GM23338 (cell line): ENCODE data around the gene TIAM1. TPM values are rescaled to one million over a fixed set of nuclear protein-coding genes. Genes with fewer than 3 reads are reported as not detected.
A peak's percentile ranks its signal among the peaks of the same experiment; 100 is the strongest.

Source experiments
- ATAC-seq: fragments of 200-7000 bp; cut with Tn5 transposase; 3 replicates; pipeline ENCODE4 v1.9.1; 2020
- DNase-seq: peaks from one replicate; pipeline ENCODE4 v3.0.0-alpha.2; 2015; ENCODE audit warnings: low spot score
- H2AFZ ChIP-seq: fragments of 200-600 bp; sonication (generic); 2 replicates; pipeline ENCODE4 v1.8.0; 2016; ENCODE audit warnings: antibody characterized with exemption, mild to moderate bottlenecking, moderate library complexity
- H3F3A ChIP-seq: fragments of 200-600 bp; sonication (generic); replicated peaks from 2 replicates; pipeline ENCODE4 v1.8.0; 2017; ENCODE audit warnings: antibody characterized with exemption, mixed run types, low read depth
- H3K27ac ChIP-seq: fragments of 200-600 bp; sonication (generic); 2 replicates; pipeline ENCODE4 v1.6.1; 2016; ENCODE audit warnings: low read depth
- H3K27me3 ChIP-seq: fragments of 200-600 bp; sonication (generic); 2 replicates; pipeline ENCODE4 v1.8.0; 2016; ENCODE audit warnings: mild to moderate bottlenecking, mixed run types, moderate library complexity; ENCODE audit not compliant: insufficient read depth
- H3K36me3 ChIP-seq: fragments of 200-600 bp; sonication (generic); 2 replicates; pipeline ENCODE4 v1.8.0; 2016; ENCODE audit warnings: mild to moderate bottlenecking; ENCODE audit not compliant: insufficient read depth
- H3K4me1 ChIP-seq: fragments of 200-600 bp; sonication (generic); 2 replicates; pipeline ENCODE4 v1.8.0; 2016; ENCODE audit warnings: mild to moderate bottlenecking, moderate library complexity; ENCODE audit not compliant: insufficient read depth
- H3K4me2 ChIP-seq: fragments of 200-600 bp; sonication (generic); 2 replicates; pipeline ENCODE4 v1.7.1; 2017; ENCODE audit warnings: mixed run types
- H3K4me3 ChIP-seq: fragments of 200-600 bp; sonication (generic); 2 replicates; pipeline ENCODE4 v1.6.1; 2016; ENCODE audit warnings: mixed run types
- H3K79me2 ChIP-seq: fragments of 200-600 bp; sonication (generic); replicated peaks from 2 replicates; pipeline ENCODE4 v1.8.0; 2017; ENCODE audit warnings: mild to moderate bottlenecking; ENCODE audit not compliant: insufficient read depth
- H3K9me2 ChIP-seq: fragments of 200-600 bp; sonication (generic); 2 replicates; pipeline ENCODE4 v1.8.0; 2017; ENCODE audit not compliant: insufficient read depth
- H4K20me1 ChIP-seq: fragments of 200-600 bp; sonication (generic); replicated peaks from 2 replicates; pipeline ENCODE4 v1.8.0; 2017; ENCODE audit warnings: mild to moderate bottlenecking; ENCODE audit not compliant: insufficient read depth
- H3K27ac Mint-ChIP-seq: 2 replicates; pipeline ENCODE4 v1.8.0; 2020; ENCODE audit warnings: inconsistent platforms, mild to moderate bottlenecking, moderate library complexity, mixed read lengths
- H3K27me3 Mint-ChIP-seq: 3 replicates; pipeline ENCODE4 v1.8.0; 2022; ENCODE audit warnings: low read depth, mild to moderate bottlenecking, moderate library complexity, mixed read lengths, inconsistent platforms; ENCODE audit not compliant: insufficient read depth, poor library complexity
- H3K36me3 Mint-ChIP-seq: 3 replicates; pipeline ENCODE4 v1.8.0; 2021; ENCODE audit warnings: low read depth, mild to moderate bottlenecking, inconsistent platforms, moderate library complexity, mixed read lengths
- H3K4me1 Mint-ChIP-seq: 3 replicates; pipeline ENCODE4 v1.8.0; 2020; ENCODE audit warnings: mild to moderate bottlenecking, inconsistent platforms, mixed read lengths
- H3K4me3 Mint-ChIP-seq: 3 replicates; pipeline ENCODE4 v1.8.0; 2021; ENCODE audit warnings: moderate library complexity, mild to moderate bottlenecking, inconsistent platforms, mixed read lengths
- H3K9me3 Mint-ChIP-seq: 3 replicates; pipeline ENCODE4 v1.8.0; 2020; ENCODE audit warnings: moderate library complexity, mild to moderate bottlenecking, inconsistent platforms, mixed read lengths
- CREB1 ChIP-seq: fragments of 250-450 bp; sonication (Bioruptor Pico); IDR thresholded peaks from 2 replicates; pipeline ENCODE4 v1.5.0; 2020; ENCODE audit warnings: low read depth, mild to moderate bottlenecking, moderate library complexity
- ETS1 ChIP-seq: IDR thresholded peaks from 2 replicates; pipeline ENCODE4 v1.6.1; 2016; ENCODE audit warnings: antibody characterized with exemption
- EZH2 ChIP-seq: fragments of 200-600 bp; sonication (generic); IDR thresholded peaks from one replicate; pipeline ENCODE4 v1.8.0; 2017; ENCODE audit warnings: antibody characterized with exemption, mild to moderate bottlenecking, low read depth; ENCODE audit not compliant: unreplicated experiment
- NANOG ChIP-seq: IDR thresholded peaks from 2 replicates; pipeline ENCODE4 v1.6.1; 2016; ENCODE audit warnings: antibody characterized with exemption, borderline replicate concordance
- POLR2AphosphoS5 ChIP-seq: IDR thresholded peaks from 2 replicates; pipeline ENCODE4 v1.6.1; 2016; ENCODE audit warnings: antibody characterized with exemption, low read depth
- REST ChIP-seq: IDR thresholded peaks from one replicate; pipeline ENCODE4 v1.6.1; 2018; ENCODE audit warnings: antibody characterized with exemption; ENCODE audit not compliant: unreplicated experiment
- STAT1 ChIP-seq: IDR thresholded peaks from one replicate; pipeline ENCODE4 v1.6.1; 2016; ENCODE audit warnings: antibody characterized with exemption; ENCODE audit not compliant: unreplicated experiment
- ZNF114 ChIP-seq: fragments of 250-450 bp; sonication (Bioruptor Pico); IDR thresholded peaks from 2 replicates; pipeline ENCODE4 v1.5.0; 2020; ENCODE audit warnings: mild to moderate bottlenecking, moderate library complexity
- ZNF331 ChIP-seq: fragments of 250-450 bp; sonication (Bioruptor Pico); IDR thresholded peaks from 2 replicates; pipeline ENCODE4 v1.5.0; 2020; ENCODE audit warnings: low read depth, mild to moderate bottlenecking, moderate library complexity
- ZNF462 ChIP-seq: fragments of 250-450 bp; sonication (Bioruptor Pico); IDR thresholded peaks from 2 replicates; pipeline ENCODE4 v1.5.0; 2020; ENCODE audit warnings: mild to moderate bottlenecking, moderate library complexity
- polyA plus RNA-seq: library from polyadenylated mRNA; unstranded; fragments of >200 nt; fragmentation: Nextera tagmentation; extraction: Ambion mirVana; gene quantifications from 2 replicates; pipeline ENCODE4 v1.2.1, GENCODE V29; 2016
- total RNA-seq: library from RNA; depleted of rRNA; stranded (reverse); fragments of >200 nt; shearing (Covaris generic); gene quantifications from 2 replicates; pipeline ENCODE4 v1.2.3, GENCODE V29; 2014

Gene TIAM1
- total and polyA plus RNA-seq, 2 experiments from 2014 or later: 18.5 to 20.0 TPM

GRCh38 chr21:31252611-31253010 lies 91.5 kb downstream of the TIAM1 start (continued):
- TF ChIP-seq ZNF462 (no peak), NANOG (no peak), POLR2AphosphoS5 (no peak)

- H3K4me1 Mint-ChIP-seq: peaks cover 32% of the 10 kb centered on the region
- no peak overlapping the region for H2AFZ ChIP-seq
- H3K27ac ChIP-seq: peak overlapping the region; percentile 8; the same call in 1 of the 2 replicates
- no peaks in the 10 kb centered on the region for H3K36me3 ChIP-seq
- H3K9me3 Mint-ChIP-seq: no peaks in the 10 kb centered on the region
- H3K4me3 ChIP-seq: no peak overlapping the region
- H3K36me3 Mint-ChIP-seq: peaks cover 4% of the 10 kb centered on the region; the same call in 2 of the 3 replicates
- ATAC-seq (peak; percentile 59), DNase-seq (no peak)
- peaks cover 4% of the 10 kb centered on the region for H3K27me3 Mint-ChIP-seq
- no peaks in the 10 kb centered on the region for H3K79me2 ChIP-seq
- peak overlapping the region; percentile 48; the same call in 1 of the 2 replicates for H3K4me2 ChIP-seq
- no peak overlapping the region for H3K27ac Mint-ChIP-seq
- peaks cover 22% of the 10 kb centered on the region for H3K4me1 ChIP-seq
- no peaks in the 10 kb centered on the region; the same call in 1 of the 2 replicates for H4K20me1 ChIP-seq
- H3K4me3 Mint-ChIP-seq: no peak overlapping the region
- H3K9me2 ChIP-seq: no peaks in the 10 kb centered on the region
- H3F3A ChIP-seq: no peaks in the 10 kb centered on the region
- H3K27me3 ChIP-seq: no peaks in the 10 kb centered on the region
- TF ChIP-seq ZNF114 (CRISPR knock-in tag) (no peak), EZH2 (no peak), ETS1 (no peak), POLR2AphosphoS5 (no peak), ZNF331 (CRISPR knock-in tag) (no peak), CREB1 (CRISPR knock-in tag) (no peak), STAT1 (no peak), REST (no peak), NANOG (no peak)
These were observed 92.0 kb downstream of the TIAM1 start for GRCh38 chr21:31252091-31252490.
